Activated CD8-positive, alpha-beta memory T cell treated with anti-CD3 and anti-CD28 coated beads for 48 hours (primary cell): ENCODE data around the gene GRID2.
"Not testable (repeated sequence)": the region's sequence is repeated elsewhere in the genome, so short reads cannot be mapped to it uniquely, and the experiment has no call there.

Experiments
- DNase-seq, 3 experiments: peaks; one replicate each; pipeline ENCODE4 v3.0.0-alpha.2; 2020; ENCODE audit warnings: low read depth in 2 of 3, low spot score in 2 of 3

GRID2 gene

DNA sequence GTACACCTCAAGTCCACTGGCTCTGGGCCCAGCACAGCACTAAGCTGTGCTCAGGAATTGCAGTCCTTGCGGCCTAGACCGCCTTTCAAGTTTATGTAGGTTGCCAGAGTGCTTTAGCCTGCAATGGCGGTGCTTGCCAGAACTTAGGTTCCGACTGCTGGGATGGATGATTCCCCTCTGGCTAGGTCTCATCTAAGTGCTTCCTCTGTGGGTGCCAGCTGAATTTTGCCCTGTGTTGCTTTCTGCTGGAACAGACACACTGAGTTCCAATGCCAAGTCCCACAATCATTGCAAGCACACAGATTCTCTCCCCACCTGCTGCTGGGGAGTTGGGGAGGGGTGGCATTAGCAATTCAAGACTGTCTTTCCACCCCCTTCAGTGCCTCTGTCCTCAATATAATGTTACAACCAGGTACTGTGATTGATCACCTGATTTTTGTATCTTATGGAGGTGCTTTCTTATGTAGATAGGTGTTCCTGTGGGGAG is 129.5 kb downstream of the GRID2 start:
- DNase-seq: no peak

DNA sequence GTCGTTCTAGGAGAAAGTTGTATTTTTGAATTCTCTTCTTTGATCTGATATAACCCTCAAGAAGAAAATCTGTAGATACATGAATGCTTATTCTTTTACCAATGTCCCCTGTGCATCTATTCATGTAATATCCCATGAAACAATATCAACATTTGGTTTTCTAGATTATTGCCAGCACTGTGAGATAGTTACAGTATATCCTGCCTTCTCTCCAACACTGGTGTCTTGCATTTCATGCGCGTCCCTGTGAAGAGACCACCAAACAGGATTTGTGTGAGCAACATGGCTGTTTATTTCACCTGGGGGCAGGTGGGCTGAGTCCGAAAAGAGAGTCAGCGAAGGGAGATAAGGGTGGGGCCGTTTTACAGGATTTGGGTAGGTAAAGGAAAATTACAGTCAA is 135.0 kb downstream of the GRID2 start:
- not testable (repeated sequence) for DNase-seq

DNA sequence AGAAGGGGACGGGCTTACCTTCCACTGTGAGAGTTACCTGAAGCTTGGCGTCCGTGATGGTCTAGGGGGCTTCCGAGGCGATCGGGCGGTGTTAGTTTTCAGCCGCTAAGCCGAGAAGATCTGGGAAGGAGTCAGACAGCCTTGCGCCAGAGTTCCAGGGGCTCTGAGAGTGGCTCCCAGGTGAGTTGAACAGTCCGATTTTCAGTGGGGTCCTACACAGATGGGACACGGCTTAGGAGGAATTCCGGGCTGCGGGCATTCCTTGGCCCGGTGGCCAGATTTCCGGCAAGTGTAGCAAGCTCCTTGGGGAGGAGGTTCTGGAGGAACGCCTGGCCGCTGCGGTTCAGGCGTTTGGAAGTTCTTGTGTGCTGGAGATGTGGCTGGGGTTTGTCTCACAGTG is 138.4 kb downstream of the GRID2 start:
- not testable (repeated sequence) for DNase-seq

DNA sequence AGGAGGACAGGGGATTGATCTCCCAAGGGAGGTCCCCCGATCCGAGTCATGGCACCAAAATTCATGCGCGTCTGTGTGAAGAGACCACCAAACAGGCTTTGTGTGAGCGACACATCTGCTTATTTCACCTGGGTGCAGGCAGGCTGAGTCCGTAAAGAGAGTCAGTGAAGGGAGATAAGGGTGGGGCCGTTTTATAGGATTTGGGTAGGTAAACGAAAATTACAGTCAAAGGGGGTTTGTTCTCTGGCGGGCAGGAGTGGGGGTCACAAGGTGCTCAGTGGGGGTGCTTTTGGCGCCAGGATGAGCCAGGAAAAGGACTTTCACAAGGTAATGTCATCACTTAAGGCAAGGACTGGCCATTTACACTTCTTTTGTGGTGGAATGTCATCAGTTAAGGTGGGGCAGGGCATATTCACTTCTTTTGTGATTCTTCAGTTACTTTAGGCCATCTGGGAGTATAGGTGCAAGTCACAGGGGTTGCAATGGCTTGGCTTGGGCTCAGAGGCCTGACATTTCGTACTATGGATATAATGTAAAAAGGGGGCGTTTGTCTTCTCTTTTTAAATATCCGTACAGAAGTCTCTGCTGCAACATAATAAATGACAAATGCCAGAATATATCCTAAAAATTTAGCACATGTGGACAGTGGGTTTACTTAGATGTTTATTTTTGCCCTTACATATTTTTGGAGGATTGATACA is 140.5 kb downstream of the GRID2 start:
- DNase-seq: not testable (repeated sequence)

DNA sequence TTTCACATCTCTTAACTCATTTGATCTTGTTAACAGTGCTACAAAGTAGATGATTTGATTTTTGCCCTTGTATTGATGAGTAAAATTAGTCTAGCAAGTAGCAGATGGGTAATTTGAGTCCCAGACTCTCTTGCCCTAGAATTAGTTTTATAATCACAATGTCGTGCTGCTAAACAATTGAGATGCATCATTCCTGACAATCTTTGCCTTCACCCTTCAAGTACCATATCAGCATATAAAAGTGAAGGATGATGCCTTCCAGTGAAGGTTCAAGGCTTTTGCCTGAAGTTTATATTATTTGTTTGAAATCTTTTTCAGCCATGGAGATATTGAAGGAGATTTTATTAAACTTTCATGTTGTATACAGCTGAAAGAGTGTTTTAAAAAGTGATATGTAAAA is 141.4 kb downstream of the GRID2 start:
- DNase-seq: no peak

DNA sequence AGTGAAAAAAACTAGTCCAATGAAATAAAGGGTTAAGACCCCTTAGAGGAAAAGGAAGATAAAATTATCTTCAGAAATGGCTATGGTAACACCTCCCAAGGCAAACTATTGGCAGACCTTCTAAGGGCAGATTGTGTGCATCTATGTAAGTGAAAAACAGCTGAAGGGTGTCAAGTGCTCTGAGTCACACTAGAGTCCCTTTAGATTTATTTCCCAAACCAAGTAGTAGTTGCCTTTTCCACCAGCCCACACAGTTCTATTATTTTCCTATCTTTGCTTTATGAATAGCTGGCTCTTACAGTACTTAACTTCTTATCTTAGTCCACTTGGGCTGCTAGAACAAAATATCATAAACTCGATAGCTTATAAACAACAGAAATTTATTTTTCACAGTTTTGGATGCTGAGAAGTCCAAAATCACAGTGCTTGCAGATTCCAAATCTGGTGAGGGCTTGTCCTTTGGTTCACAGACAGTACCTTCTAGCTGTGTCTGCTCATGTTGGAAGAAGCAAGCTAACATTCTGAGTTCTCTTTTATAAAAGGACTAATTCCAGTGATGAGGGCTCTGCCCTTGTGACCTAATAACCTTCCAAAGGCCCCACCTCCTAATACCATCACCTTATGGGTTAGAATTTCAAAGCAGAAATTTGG is 143.6 kb downstream of the GRID2 start:
- DNase-seq: no peak

DNA sequence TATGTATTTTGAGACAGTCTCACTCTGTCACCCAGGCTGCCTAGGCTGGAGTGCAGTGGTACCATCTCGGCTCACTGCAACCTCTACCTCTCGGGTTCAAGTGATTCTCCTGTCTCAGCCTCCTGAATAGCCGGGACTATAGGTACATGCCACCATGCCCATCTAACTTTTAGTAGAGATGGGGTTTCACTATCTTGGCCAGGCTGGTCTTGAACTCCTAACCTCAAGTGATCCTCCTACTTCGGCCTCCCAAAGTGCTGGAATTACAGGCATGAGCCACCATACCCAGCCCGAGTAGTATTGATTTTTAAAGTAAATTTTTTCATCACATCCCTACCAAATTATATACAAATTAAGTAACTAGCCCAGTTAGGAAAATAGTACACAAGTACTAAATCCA is 144.4 kb downstream of the GRID2 start:
- not testable (repeated sequence) for DNase-seq

DNA sequence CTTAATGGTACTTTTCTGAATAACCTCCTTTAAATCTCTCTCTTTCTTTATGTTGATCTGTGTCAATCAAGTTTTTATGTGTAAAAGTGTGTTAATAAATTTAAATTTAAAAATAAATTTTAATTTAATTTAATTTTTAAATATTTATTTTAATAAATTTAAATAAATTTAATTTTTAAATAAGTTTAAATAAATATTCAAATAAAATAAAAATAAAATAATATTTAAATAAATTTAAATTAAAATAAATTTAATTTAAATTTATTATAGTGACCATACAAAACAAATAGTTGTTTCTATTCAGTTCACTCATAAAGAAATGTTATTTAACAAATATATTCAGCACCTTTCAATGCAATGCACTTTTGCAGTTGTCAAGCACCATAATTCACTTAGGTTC is 146.9 kb downstream of the GRID2 start:
- no peak for DNase-seq

DNA sequence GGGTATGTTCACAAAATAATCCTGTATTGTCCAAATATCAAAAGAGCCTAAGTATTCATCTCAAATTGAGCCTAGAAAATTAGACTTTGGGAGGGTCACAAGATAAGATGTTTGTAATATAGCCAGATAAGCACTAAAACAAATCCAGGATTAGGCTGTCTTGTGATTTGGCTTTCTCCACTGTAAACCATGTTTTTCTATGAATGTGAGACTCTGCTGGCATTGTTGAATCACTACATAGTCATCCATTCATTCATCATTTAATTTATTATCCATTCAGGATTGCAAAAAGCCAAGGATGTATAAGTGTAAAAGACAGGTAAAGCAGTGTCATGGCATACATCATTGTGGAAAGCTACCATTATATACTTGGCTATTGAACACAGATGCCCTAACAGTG is 148.0 kb downstream of the GRID2 start:
- DNase-seq: no peak

DNA sequence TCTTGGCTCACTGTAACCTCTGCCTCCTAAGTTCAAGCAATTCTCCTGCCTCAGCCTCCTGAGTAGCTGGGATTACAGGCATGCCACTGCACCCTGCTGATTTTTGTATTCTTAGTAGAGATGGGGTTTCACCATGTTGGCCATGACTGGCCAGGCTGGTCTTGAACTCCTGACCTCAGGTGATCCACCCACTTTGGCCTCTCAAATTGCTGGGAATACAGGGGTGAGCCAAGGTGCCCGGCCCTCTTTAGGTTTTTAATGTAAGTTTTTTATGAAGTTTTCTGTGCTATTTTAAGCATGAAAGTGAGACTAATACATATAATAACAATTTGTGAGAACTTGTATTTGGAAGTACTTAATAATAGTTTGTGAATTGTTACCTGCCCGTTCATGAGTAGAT is 148.6 kb downstream of the GRID2 start:
- not testable (repeated sequence) for DNase-seq

DNA sequence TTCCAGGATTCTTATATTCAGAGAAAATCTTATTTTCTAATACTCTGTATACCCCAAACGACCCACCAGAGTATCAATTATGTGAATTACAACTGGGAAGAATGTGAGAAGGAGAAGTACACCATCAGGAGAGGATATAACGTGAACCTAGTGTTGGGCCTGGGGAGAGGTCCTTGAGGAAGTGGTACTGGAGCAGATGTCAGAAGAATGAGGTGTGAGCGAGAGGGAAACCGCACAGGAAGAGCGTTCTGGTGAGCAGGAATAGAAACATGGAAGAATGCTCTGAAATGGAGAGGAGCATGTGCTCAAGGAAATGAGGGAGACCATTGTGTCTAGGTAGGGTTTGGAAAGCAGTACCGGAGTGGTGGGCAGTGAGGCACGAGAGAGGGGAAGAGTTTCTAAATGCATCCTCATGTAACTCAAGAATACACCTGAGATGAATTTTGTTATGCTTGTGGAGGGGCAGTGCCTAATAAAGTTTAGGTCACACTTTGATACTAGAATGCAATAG is 151.6 kb downstream of the GRID2 start:
- DNase-seq: no peak

DNA sequence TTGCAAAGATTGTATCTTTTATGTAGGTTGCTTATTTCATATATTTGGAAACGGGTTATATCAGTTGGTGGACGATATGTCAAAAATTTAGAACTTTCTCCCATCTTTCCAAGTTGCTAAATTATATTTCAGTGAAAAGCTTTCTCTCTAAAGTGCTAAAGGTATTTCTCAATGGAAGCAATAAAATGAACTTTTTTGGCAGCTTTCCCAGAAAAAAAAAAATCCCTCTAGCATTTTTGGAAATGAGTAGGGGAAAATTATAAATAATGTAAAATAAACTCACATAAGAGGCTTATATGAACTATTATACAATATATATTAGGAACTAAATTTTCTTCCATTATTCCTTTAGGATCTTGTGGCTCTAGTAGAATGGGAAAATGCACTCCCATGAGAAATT is 152.2 kb downstream of the GRID2 start:
- no peak for DNase-seq

DNA sequence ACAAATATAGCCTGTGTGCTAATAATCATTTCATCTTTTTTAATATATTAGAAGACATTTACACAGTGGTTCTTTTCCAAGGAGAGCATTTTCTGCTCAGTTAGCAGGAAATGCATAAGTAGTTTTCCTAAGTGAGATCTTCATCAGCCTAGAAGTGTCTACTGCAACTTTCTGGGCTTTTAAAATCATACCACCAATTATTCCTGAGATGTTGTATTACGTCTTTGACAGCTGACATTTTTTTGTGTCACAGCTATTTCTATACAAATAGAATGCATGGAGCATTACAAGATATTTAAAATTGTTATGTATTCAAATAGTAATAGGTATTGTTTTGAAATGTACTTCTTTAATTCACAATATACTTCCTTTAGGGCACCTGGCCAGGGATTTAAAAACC is 158.0 kb downstream of the GRID2 start:
- no peak for DNase-seq

DNA sequence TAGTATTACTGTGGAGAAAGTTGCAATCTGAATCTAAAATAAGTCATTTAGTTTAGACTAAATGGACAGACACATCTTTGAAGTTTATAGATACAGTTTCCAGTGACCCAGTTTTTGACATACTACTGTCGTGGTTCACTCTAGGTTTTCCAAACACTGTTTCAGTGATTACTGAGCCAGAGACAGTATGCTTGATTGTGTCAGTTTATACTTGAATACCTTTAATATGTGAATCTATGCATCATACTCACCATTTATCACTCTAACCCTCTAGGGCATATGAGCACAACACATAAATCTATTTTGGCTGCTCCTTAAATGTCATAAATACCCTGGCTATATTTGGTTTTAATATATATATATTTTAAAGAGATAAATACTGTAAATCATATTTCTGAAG is 173.5 kb downstream of the GRID2 start:
- no peak for DNase-seq

DNA sequence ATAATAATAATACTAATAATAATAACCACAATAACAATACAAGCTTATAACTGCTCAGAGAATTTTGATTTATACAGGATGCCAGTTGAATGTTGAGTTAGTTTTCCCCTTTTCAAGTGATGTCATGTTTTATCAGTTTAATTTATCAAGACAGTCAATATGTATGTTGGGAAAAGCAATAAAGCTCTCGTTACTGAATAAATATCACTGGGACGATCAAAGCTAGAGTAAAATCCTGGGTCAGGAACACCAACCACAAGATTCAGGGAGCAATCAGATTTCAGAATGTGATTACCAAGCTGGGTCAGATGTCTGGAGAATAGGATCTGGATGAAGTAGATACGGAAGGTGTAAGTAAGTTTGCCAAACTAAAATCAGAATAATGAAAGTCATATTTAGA is 179.6 kb downstream of the GRID2 start:
- DNase-seq: no peak

DNA sequence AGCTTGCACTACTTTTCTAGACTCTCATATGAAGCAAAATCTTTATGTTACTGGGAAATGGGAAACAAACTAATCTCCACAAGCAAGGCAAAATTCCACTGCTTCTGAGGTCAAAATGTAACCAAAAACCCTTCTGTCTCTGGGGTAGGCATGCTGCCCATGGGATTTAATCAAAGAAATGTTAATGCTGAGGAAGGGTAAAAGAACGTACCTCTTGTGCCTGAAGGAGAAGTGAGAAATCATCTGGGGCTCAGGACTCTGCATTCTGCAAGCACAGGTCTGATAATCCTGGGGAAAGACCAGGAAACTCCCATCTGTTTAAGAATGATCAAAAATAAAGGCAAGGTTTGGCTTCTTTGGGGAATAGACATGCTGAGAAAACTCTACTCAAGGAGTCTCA is 184.7 kb downstream of the GRID2 start:
- DNase-seq: no peak

DNA sequence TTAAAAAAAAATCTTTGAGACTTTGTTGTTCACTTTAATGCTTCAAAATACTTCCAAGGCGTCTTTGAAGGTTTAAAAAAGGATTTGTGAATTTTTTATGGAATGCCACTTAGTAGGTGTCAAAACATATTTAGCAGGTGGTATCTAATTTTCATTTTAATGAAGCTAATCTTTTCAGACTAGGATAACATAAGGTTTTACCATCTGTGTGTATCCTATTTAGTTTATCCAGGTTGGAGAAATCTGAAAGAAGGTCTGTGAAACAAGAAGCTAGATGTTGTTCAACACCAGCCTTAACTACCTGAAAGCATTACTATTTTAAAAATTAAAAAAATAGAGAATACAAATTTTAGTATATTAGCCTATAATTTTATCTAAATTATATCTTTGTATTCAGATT is 193.4 kb downstream of the GRID2 start:
- no peak for DNase-seq

DNA sequence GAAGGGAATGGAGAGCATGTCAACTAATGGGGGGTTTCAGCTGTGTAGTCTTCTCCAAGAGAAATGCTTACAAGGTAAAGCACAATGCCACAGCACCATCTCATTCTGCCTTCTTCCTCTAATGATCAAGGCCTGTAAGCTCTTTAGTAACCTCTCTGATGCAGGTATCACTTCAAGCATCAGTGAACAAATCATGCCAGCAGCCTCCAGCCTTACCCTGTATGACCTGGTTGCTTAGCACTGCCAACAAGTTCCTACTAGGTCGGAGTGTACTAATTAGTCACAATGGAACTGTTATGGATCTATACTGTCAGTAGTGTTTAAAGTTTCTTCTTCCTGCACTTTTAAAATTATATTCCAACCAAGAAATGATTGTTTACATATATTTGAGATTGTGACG is 197.7 kb downstream of the GRID2 start:
- DNase-seq: no peak

DNA sequence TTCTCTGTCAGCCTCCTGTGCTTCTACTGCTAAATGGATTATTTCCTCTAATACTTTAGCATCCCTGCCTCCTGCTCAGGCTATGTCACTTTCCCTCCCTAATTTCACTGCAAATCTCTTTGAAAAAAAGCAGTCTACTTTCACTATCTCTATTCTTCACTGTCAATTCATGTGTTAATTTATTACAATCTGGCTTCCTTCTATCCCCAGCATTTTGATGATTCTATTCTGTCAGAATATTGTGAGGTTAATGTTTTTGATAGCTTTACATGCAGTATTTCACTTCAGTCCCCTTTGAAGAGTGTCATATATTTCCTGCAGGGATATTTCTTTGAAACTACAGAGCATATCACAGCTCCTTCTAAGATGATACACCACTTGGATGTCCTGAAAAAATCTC is 203.2 kb downstream of the GRID2 start:
- DNase-seq: no peak

DNA sequence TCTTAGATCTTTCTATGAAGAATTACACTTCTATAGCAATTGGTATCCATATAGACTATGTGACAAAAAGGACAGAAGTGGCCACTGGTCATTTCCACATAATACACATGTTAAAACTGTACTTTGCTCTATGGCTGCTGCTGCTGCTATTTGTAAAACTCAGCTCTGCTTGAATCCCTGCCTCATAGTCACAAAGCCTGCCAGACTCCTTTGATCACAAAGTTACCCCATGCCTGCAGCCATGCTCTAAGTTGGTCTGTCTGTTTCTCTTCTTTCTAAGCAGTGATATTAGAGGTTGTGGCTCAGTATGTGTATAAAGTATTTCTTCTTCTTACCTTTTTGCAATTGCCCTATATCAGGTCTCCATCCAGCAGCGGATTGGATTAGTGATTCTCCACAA is 210.9 kb downstream of the GRID2 start:
- no peak for DNase-seq

DNA sequence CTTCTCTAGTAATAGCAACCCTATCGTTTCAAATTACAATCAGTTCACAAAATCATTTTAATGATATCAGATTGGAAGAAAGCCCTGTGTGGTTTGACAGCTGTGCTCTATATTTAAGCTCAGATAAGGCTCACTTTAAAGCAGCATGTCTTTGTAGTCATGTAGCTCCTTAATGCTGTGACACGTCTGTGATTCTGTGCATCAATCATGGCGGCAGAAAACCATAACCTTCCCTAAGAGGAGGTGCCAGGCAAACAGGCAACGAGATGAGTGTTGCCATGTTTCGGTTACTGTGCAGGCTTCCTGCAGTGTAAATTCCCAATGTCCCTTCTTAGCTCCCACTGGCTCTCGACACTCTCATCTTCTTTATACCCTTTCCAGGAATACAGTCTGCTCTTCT is 212.7 kb downstream of the GRID2 start:
- DNase-seq: no peak

DNA sequence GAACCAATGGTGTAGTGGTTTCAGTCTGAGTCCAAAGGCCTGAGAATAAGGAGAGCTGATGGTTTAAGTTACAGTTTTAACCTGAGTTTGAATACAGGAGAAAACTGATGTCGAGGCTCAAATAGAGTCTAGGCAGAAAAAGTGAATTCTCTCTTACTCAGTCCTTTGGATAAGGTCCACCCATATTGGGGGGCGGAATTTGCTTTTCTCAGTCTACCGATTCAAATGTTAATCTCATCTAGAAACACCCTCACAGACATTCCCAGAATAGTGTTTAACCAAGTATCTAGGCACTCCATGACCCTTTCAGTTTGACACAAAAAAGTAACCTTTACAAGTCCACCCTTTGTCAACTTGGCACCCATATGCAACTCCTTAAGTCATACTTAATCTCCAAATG is 216.0 kb downstream of the GRID2 start:
- DNase-seq: no peak

DNA sequence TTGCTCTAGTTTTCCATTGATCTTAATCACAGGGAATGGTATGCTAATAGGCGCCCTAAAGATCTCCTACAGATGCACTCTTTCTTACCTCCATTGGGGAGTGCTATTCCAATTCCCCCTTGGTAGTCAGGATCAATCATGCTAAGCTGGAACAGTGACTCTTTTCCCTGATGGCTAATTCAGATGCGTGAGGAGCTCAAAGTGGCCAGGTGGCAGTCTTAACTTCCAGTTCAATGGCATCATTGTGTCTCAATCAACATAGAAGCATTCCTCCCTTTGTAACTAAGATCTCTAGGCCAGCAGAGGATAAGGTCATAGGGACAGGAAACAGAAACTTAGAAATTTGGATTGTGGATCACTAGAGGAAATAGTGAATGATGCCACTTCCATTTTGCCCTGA is 216.8 kb downstream of the GRID2 start:
- no peak for DNase-seq
